Brain microvascular endothelial cell (primary cell): Measurements from ENCODE around the gene SHC1.

Experiments used
- DNase-seq: peaks from one replicate; pipeline ENCODE4 v3.0.0-alpha.2; 2020
- H3K27ac ChIP-seq: fragments of 250-450 bp; sonication (Bioruptor Pico); 2 replicates; pipeline ENCODE4 v1.5.1; 2020; ENCODE audit warnings: mild to moderate bottlenecking, moderate library complexity
- H3K27me3 ChIP-seq: fragments of 250-450 bp; sonication (Bioruptor Pico); replicated peaks from 2 replicates; pipeline ENCODE4 v1.5.1; 2020; ENCODE audit warnings: mild to moderate bottlenecking
- H3K36me3 ChIP-seq: fragments of 250-450 bp; sonication (Bioruptor Pico); replicated peaks from 2 replicates; pipeline ENCODE4 v1.5.1; 2020; ENCODE audit warnings: mild to moderate bottlenecking
- H3K4me3 ChIP-seq: 2 replicates; pipeline ENCODE4 v1.5.1; 2011; ENCODE audit warnings: low read depth, mild to moderate bottlenecking, control low read depth, low read length, moderate library complexity
- CTCF ChIP-seq: IDR thresholded peaks from 2 replicates; pipeline ENCODE4 v1.5.1; 2011; ENCODE audit warnings: low read depth, mild to moderate bottlenecking, moderate library complexity, low read length, control low read depth, inconsistent platforms; ENCODE audit errors: missing control alignments
- in situ Hi-C: cut with HindIII; loops from 2 replicates; pipeline ENCODE4 v1.10.0; 2017; ENCODE audit warnings: low sequenced_read_pairs, low pct_ligation_motif_present

SHC1 gene

GRCh38 chr1:154969246-154969645, 1.3 kb downstream of the SHC1 start:
- TF ChIP-seq CTCF: no peak
- Histone ChIP-seq H3K36me3 (peaks cover 42% of the 10 kb centered on the region), H3K27ac (no peak overlapping the region), H3K27me3 (no peaks in the 10 kb centered on the region), H3K4me3 (peak overlapping the region; percentile 74)
- DNase-seq: no peak
- in situ Hi-C loops: no loop called here

- TF ChIP-seq CTCF: no peak
- in situ Hi-C loops: no loop called here
- no peak overlapping the region for H3K27ac ChIP-seq
- peaks cover 45% of the 10 kb centered on the region for H3K36me3 ChIP-seq
- no peaks in the 10 kb centered on the region for H3K27me3 ChIP-seq
- DNase-seq: no peak
- H3K4me3 ChIP-seq: peak overlapping the region; percentile 74
These were observed 1.8 kb downstream of the SHC1 start for GRCh38 chr1:154968731-154969130.

GRCh38 chr1:154967331-154967950, 3.1 kb downstream of the SHC1 start:
- H3K36me3 ChIP-seq: peaks cover 55% of the 10 kb centered on the region
- no peak overlapping the region for H3K4me3 ChIP-seq
- no peak overlapping the region for H3K27ac ChIP-seq
- TF ChIP-seq CTCF: no peak
- H3K27me3 ChIP-seq: no peaks in the 10 kb centered on the region
- DNase-seq: no peak
- in situ Hi-C loops: no loop called here

GRCh38 chr1:154966111-154966510, 4.4 kb downstream of the SHC1 start:
- Histone ChIP-seq H3K27ac (no peak overlapping the region), H3K4me3 (no peak overlapping the region), H3K27me3 (no peaks in the 10 kb centered on the region), H3K36me3 (peaks cover 60% of the 10 kb centered on the region)
- in situ Hi-C loops: no loop called here
- TF ChIP-seq CTCF: no peak
- no peak for DNase-seq

- DNase-seq: no peak
- TF ChIP-seq CTCF: no peak
- Histone ChIP-seq H3K36me3 (peaks cover 60% of the 10 kb centered on the region), H3K27me3 (no peaks in the 10 kb centered on the region), H3K27ac (no peak overlapping the region), H3K4me3 (no peak overlapping the region)
- in situ Hi-C loops: no loop called here
These were observed 6.2 kb downstream of the SHC1 start for GRCh38 chr1:154964359-154964758.

- peaks cover 60% of the 10 kb centered on the region for H3K36me3 ChIP-seq
- in situ Hi-C loops: no loop called here
- H3K27me3 ChIP-seq: no peaks in the 10 kb centered on the region
- no peak overlapping the region for H3K4me3 ChIP-seq
- no peak for DNase-seq
- H3K27ac ChIP-seq: no peak overlapping the region
- no peak for TF ChIP-seq CTCF
These were observed 6.9 kb downstream of the SHC1 start for GRCh38 chr1:154963643-154964042.
